Mesenchymal stem cell (in vitro differentiated cells and primary cell): Measurements from ENCODE around the gene FOXK2.

Source experiments
- DNase-seq: peaks from one replicate; pipeline ENCODE4 v3.0.0-alpha.2; 2013
- H2AFZ ChIP-seq: one replicate; pipeline ENCODE4 v1.6.1; 2013; ENCODE audit warnings: low read depth, mild to moderate bottlenecking, control low read depth, inconsistent platforms, low read length, moderate library complexity
- H2AK5ac ChIP-seq: 2 replicates; pipeline ENCODE4 v1.6.1; 2013; ENCODE audit warnings: low read length, moderate library complexity, mild to moderate bottlenecking, inconsistent platforms; ENCODE audit not compliant: severe bottlenecking
- H2BK120ac ChIP-seq: one replicate; pipeline ENCODE4 v1.6.1; 2013; ENCODE audit warnings: low read depth, mild to moderate bottlenecking, inconsistent platforms, low read length, moderate library complexity
- H2BK12ac ChIP-seq, 2 experiments: one replicate each; pipeline ENCODE4 v1.6.1; 2013; ENCODE audit warnings: inconsistent platforms in 2 of 2, low read length in 2 of 2, mild to moderate bottlenecking in 2 of 2, moderate library complexity in 2 of 2, control low read depth in 1 of 2
- H2BK15ac ChIP-seq: one replicate; pipeline ENCODE4 v1.6.1; 2013; ENCODE audit warnings: mild to moderate bottlenecking, low read depth, inconsistent platforms; ENCODE audit not compliant: poor library complexity, severe bottlenecking
- H2BK5ac ChIP-seq: 2 replicates; pipeline ENCODE4 v1.6.1; 2013; ENCODE audit warnings: low read depth, mild to moderate bottlenecking, low read length, control low read depth, inconsistent platforms; ENCODE audit not compliant: poor library complexity, severe bottlenecking
- H3K14ac ChIP-seq, 2 experiments: one replicate each; pipeline ENCODE4 v1.6.1; 2013; ENCODE audit warnings: inconsistent platforms in 2 of 2, low read length in 2 of 2, control low read depth in 1 of 2, mild to moderate bottlenecking in 1 of 2, moderate library complexity in 1 of 2
- H3K18ac ChIP-seq, 2 experiments: one replicate each; pipeline ENCODE4 v1.6.1; 2013; ENCODE audit warnings: inconsistent platforms in 2 of 2, low read length in 2 of 2, control low read depth in 1 of 2, low read depth in 1 of 2, mild to moderate bottlenecking in 1 of 2
- H3K23ac ChIP-seq, 2 experiments: one replicate each; pipeline ENCODE4 v1.6.1; 2013; ENCODE audit warnings: inconsistent platforms in 2 of 2, low read length in 2 of 2, mild to moderate bottlenecking in 2 of 2, moderate library complexity in 2 of 2, control low read depth in 1 of 2
- H3K27ac ChIP-seq: 2 replicates; pipeline ENCODE4 v1.5.1; 2013; ENCODE audit warnings: mild to moderate bottlenecking, moderate library complexity, low read length, control low read depth, inconsistent platforms; ENCODE audit not compliant: poor library complexity, severe bottlenecking
- H3K27me3 ChIP-seq, 2 experiments: 2 replicates each; pipeline versions ENCODE4 v1.6.1 to v1.7.0; 2013; ENCODE audit warnings: low read length in 2 of 2, mild to moderate bottlenecking in 2 of 2, moderate library complexity in 2 of 2, control low read depth in 1 of 2, inconsistent platforms in 1 of 2; ENCODE audit not compliant: control insufficient read depth in 1 of 2, insufficient read depth in 1 of 2
- H3K36me3 ChIP-seq, 2 experiments: 2 replicates each; pipeline versions ENCODE4 v1.6.1 to v1.7.0; 2013; ENCODE audit warnings: low read length in 2 of 2, control low read depth in 1 of 2, inconsistent platforms in 1 of 2, low read depth in 1 of 2, mild to moderate bottlenecking in 1 of 2; ENCODE audit not compliant: insufficient read depth in 2 of 2, control insufficient read depth in 1 of 2
- H3K4ac ChIP-seq, 2 experiments: one replicate each; pipeline ENCODE4 v1.6.1; 2013; ENCODE audit warnings: inconsistent platforms in 2 of 2, low read length in 2 of 2, mild to moderate bottlenecking in 2 of 2, moderate library complexity in 2 of 2, control low read depth in 1 of 2, low read depth in 1 of 2
- H3K4me1 ChIP-seq: 2 replicates; pipeline ENCODE4 v1.6.1; 2013; ENCODE audit warnings: low read depth, low read length, control low read depth; ENCODE audit not compliant: control insufficient read depth, insufficient read depth
- H3K4me2 ChIP-seq: 2 replicates; pipeline ENCODE4 v1.6.1; 2013; ENCODE audit warnings: low read length, mild to moderate bottlenecking, inconsistent platforms; ENCODE audit not compliant: poor library complexity, severe bottlenecking
- H3K4me3 ChIP-seq, 2 experiments: 2 replicates each; pipeline versions ENCODE4 v1.5.1 to v1.7.0; 2013; ENCODE audit warnings: low read length in 2 of 2, mild to moderate bottlenecking in 2 of 2, control low read depth in 1 of 2, low read depth in 1 of 2; ENCODE audit not compliant: insufficient read depth in 1 of 2
- H3K79me1 ChIP-seq: replicated peaks from 2 replicates; pipeline ENCODE4 v1.6.1; 2013; ENCODE audit warnings: mild to moderate bottlenecking, control low read depth, low read length, inconsistent platforms; ENCODE audit not compliant: poor library complexity, severe bottlenecking
- H3K9ac ChIP-seq: 2 replicates; pipeline ENCODE4 v1.7.0; 2013; ENCODE audit warnings: mild to moderate bottlenecking, low read length, moderate library complexity
- H3K9me3 ChIP-seq: 2 replicates; pipeline ENCODE4 v1.7.0; 2013; ENCODE audit warnings: mild to moderate bottlenecking, low read length; ENCODE audit not compliant: control insufficient read depth
- H4K8ac ChIP-seq: one replicate; pipeline ENCODE4 v1.6.1; 2013; ENCODE audit warnings: inconsistent platforms, mild to moderate bottlenecking, low read length, moderate library complexity
- H4K91ac ChIP-seq: one replicate; pipeline ENCODE4 v1.6.1; 2013; ENCODE audit warnings: mild to moderate bottlenecking, low read length, inconsistent platforms
- WGBS: methylation state at CpG from one replicate; pipeline ENCODE4 v1.1.7; 2013; ENCODE audit warnings: mixed read lengths; 5-methylcytosine and 5-hydroxymethylcytosine counted together

Gene FOXK2

DNA sequence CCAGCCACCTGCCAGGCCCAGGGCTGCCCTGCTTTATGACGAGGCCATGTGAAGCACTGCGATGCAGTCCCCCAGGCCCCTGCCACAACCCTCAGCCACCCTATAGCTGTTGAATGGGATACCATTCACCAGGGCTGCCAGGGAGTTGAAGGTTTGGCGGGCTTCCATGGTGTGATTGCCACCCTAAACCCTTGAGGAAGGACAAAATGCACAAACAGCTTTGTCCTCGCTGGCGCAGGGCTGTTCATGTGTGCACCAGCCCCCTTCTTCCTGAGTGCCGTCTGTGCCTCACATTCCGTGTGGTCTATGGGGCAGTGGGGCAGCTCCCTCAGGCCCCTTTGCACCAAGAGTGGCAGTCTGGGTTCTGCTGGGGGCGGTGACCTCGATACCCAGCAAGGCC is 35.7 kb upstream of the FOXK2 start:
- Histone ChIP-seq H3K27me3 (no peaks in the 10 kb centered on the region), H3K9ac (no peak overlapping the region), H2BK12ac (no peak overlapping the region), H2AFZ (no peak overlapping the region), H3K23ac (no peak overlapping the region), H3K14ac (no peak overlapping the region), H3K27ac (no peak overlapping the region), H3K79me1 (no peaks in the 10 kb centered on the region), H2BK5ac (no peak overlapping the region), H2BK120ac (no peak overlapping the region), H3K4ac (no peak overlapping the region), H4K8ac (no peak overlapping the region), H3K4me1 (no peaks in the 10 kb centered on the region), H4K91ac (no peak overlapping the region), H3K9me3 (no peaks in the 10 kb centered on the region), H3K18ac (no peak overlapping the region), H3K36me3 (peaks cover 78 to 81% of the 10 kb centered on the region in 2 experiments), H3K4me2 (no peak overlapping the region), H2BK15ac (no peak overlapping the region), H3K4me3 (no peak overlapping the region), H2AK5ac (no peak overlapping the region)
- WGBS = 99% methylated on average over 9 of the region's 9 CpGs
- no peak for DNase-seq

DNA sequence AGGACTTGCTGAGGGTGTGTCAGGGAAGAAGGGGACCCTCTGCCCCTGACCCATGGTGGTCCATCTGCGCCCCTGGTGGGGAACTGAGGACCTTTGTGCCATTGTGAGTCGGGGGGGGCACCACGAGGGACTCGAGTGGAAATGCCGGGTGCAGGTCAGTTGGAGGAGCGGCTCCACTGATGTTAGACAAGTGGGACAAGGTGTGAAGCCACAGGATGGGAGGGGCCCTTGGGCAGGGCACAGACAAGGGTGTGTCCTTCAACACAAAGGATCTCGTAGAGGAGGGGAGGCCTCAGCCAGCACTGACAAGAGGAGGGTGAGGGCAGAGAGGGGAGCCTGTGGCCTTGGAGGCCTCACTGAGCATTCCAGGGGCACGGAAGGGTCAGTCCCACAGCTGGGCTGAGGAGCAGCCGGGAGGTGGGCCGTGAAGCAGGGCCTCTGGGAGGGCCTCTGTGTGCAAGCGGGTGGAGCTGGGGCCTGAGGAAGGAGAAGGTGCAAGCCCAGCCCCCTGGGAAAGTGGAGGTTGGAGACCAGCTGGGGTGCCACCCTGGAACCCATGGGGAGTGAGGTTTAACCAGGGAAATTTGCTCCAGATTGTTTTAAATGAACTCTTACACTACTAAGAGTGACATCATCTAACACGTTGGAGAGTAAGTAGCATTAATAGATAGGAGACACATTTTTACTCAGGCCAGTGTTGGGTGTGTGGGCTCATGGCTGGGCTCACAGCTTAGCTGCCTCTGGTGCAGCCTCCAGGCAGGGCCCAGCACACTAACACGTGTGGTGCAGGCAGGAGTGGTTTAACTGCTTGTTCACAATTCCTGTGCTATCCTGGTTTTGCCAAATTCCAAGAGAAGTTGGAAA is 33.1 kb upstream of the FOXK2 start:
- no peak for DNase-seq
- 94% methylated on average over 13 of the region's 13 CpGs for WGBS
- no peak overlapping the region for H2AFZ ChIP-seq

DNA sequence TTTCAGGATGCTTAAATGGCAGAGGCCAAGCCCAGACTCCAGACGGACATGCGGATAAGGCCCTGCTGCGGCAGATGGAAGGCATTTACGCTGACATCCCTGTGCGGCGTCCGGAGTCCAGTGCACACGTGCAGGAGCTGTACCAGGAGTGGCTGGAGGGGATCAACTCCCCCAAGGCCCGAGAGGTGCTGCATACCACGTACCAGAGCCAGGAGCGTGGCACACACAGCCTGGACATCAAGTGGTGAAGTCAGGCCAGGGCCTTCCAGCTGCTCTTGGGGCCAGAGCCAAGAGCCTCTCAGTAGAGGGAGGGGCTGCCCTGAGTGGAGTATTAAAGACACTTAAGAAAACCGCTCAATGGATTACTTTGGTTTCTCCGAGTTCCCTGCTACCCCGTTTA is 31.6 kb upstream of the FOXK2 start:
- Histone ChIP-seq H3K4me3 (no peak overlapping the region), H3K4me1 (peaks cover 5% of the 10 kb centered on the region), H2BK120ac (no peak overlapping the region), H4K8ac (no peak overlapping the region), H3K9me3 (no peaks in the 10 kb centered on the region), H2BK5ac (no peak overlapping the region), H3K9ac (no peak overlapping the region), H2AK5ac (no peak overlapping the region), H2BK15ac (no peak overlapping the region), H3K4ac (no peak overlapping the region), H3K36me3 (peaks cover 47 to 62% of the 10 kb centered on the region in 2 experiments), H3K14ac (no peak overlapping the region), H2AFZ (no peak overlapping the region), H4K91ac (no peak overlapping the region), H3K27ac (no peak overlapping the region), H3K27me3 (no peaks in the 10 kb centered on the region), H3K18ac (no peak overlapping the region), H3K23ac (no peak overlapping the region), H2BK12ac (no peak overlapping the region), H3K79me1 (no peaks in the 10 kb centered on the region), H3K4me2 (no peak overlapping the region)
- WGBS = 95% methylated on average over 14 of the region's 14 CpGs
- DNase-seq = no peak

More for the DNA sequence above, 33.1 kb upstream of the FOXK2 start:
- Histone ChIP-seq H3K4me3 (no peak overlapping the region), H3K23ac (no peak overlapping the region), H3K4me2 (no peak overlapping the region), H2BK12ac (no peak overlapping the region), H3K9ac (no peak overlapping the region), H3K9me3 (no peaks in the 10 kb centered on the region), H2BK15ac (no peak overlapping the region), H3K27ac (no peak overlapping the region), H3K27me3 (no peaks in the 10 kb centered on the region), H3K14ac (no peak overlapping the region), H3K4me1 (peaks cover 3% of the 10 kb centered on the region), H3K4ac (no peak overlapping the region), H2BK120ac (no peak overlapping the region), H2AK5ac (no peak overlapping the region), H3K79me1 (no peaks in the 10 kb centered on the region), H2BK5ac (no peak overlapping the region), H3K36me3 (peaks cover 61 to 69% of the 10 kb centered on the region in 2 experiments), H4K91ac (no peak overlapping the region), H3K18ac (no peak overlapping the region), H4K8ac (no peak overlapping the region)

DNA sequence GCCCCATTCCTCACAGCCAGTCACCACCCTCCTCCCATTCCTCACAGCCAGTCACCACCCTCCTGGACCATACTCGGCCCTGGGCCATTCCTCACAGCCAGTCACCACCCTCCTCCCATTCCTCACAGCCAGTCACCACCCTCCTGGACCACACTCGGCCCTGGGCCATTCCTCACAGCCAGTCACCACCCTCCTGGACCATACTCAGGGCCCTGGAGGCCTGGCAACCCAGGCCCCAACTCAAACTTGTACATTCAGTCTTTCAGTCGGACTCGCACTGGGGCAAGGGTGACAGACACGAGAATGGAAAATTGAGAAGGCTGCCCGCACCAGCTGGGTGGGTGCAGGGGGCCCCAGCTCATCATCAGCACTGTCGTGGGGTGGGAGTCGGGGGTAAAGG is 30.4 kb upstream of the FOXK2 start:
- Histone ChIP-seq H3K9ac (peak overlapping the region; percentile 69), H3K18ac (no peak overlapping the region), H4K8ac (no peak overlapping the region), H3K4ac (no peak overlapping the region), H2BK12ac (no peak overlapping the region), H3K79me1 (no peaks in the 10 kb centered on the region), H3K27me3 (no peaks in the 10 kb centered on the region), H2BK5ac (no peak overlapping the region), H3K4me2 (no peak overlapping the region), H3K23ac (no peak overlapping the region), H2BK15ac (no peak overlapping the region), H3K27ac (no peak overlapping the region), H3K4me1 (peaks cover 13% of the 10 kb centered on the region), H2BK120ac (no peak overlapping the region), H3K4me3 (no peak overlapping the region), H3K14ac (no peak overlapping the region), H2AK5ac (no peak overlapping the region), H3K9me3 (no peaks in the 10 kb centered on the region), H2AFZ (no peak overlapping the region), H4K91ac (no peak overlapping the region), H3K36me3 (peaks cover 36 to 55% of the 10 kb centered on the region in 2 experiments)
- no peak for DNase-seq
- 84% methylated on average over 8 of the region's 8 CpGs for WGBS
